Islet of Langerhans (tissue), 1 donor: ENCODE results near the gene XPNPEP2.

ENCODE experiments used
- FAIRE-seq: peaks from one replicate; lab custom pipeline; 2011; peaks lifted over from hg19 to GRCh38; lab: Jason Lieb, UNC

Gene XPNPEP2

DNA sequence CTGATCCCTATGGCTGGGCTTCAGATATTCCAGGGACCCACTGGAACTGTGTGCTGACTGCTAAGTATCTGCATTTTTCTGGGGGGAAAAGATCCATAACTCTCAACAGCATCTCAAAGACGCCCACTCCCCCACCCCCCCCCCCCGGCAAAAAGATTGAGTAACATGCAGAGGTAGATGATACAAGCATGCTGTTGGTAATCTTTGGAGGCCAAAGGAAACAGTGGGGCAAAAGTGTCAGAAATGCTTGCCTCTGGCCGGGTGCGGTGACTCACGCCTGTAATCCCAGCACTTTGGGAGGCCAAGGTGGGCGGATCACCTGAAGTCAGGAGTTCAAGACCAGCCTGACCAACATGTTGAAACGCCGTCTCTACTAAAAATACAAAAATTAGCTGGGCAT, 12.2 kb downstream of the XPNPEP2 start:
- no peak for FAIRE-seq

DNA sequence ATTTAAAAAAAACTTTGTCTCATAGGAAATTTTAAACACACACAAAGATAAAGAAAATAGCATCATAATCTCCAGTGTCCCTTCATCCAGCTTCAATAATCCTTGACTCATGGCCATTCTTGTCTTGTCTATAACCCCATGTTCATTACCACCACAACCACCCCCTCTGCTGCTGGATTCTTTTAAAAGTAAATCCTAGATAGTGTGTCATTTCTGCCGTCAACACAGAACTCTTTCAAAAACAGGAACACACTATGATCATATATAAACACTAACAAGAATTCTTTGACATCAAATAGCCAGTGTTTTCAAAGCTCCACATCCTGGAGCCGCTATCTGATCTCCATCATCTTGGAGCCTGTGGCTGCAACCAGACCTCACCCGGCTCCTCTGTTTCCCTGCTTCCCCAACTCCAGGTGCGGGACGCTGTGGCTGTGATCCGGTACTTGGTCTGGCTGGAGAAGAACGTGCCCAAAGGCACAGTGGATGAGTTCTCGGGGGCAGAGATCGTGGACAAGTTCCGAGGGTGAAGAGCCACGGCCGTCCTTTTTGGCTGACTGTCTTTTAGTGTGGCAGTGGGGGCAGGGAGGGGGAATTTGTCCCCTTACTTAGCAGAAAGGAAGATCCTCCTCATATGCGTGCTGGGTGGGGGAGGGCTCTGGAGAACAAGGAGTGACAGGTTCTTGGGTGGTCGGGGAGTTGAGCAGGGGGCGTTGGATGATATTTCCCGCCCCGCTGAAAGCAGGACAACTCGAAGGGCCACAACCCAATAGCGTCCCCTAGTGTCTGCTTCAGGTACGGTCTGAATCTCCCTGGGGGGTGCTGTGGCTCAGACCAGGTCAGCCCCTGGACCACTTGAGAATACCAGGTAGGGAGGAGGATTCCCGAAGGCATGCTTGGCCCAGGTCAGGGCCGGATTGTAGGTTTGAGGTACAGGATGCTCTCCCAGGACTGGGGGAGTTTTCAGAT, 15.6 kb downstream of the XPNPEP2 start:
- FAIRE-seq, result no peak

DNA sequence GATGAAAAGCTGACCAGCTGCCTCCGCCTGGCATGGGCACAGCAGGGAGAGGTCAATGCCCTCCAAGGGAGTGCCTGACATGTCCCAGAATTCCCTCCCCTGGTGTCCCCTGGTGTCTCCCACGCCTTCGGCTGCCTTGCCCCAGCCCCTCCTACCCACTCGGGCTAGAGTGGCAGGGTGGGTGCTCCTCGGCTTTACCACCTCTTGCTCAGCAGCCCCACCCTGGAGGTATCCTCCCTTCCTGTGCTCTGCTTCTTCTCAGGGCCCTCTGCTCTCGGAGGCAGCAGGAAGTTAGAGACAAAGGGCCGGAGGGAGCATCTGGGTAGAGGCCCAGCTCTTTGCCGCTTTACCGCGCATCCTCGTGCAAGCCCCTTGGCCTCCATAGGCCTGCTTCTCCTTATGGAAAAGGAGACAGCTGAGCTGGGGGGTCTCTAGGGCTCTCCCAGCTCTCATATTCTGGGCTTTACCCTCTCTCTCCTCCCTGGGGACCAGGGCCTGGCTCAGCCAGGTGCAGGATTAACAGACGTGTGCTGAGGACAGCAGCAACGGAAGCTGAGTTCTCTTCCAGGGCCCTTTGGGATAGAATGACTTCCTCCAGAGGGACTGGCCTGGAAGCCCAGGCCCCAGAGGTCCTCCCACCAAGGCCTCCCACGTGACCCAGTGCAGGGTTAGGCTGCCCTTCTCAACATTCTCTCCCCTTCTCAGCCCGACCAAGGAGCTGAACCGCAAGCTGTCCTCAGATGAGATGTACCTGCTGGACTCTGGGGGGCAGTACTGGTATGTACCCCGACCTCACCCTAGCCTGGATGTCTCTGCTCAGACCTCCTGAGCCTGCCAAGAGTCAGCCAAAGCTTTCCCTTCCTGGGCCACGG, 17.2 kb downstream of the XPNPEP2 start:
- no peak for FAIRE-seq

DNA sequence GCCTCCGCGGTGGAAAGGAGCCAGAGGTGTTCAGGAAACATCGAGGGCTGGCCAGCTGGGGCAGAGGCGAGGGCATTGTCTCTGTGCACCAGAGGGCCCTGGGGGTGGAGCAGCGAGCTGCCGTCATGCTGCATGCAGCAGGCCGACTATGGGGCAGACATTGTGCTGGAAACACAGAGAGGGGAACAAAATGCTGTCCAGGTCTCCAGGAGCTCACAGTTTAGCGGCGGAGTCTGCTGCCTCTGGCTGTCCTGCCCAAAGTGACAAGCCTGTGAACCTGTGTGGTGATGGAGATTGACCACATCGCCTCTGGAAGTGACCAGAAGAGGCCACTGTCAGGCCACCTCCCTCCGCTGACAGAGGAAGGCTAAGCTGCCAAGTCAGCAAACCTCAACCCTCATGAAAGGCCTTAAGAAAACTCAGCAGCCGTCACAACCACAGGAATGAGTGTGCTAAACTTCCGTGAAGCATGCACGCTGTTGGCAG, 20.8 kb downstream of the XPNPEP2 start:
- FAIRE-seq, result no peak

DNA sequence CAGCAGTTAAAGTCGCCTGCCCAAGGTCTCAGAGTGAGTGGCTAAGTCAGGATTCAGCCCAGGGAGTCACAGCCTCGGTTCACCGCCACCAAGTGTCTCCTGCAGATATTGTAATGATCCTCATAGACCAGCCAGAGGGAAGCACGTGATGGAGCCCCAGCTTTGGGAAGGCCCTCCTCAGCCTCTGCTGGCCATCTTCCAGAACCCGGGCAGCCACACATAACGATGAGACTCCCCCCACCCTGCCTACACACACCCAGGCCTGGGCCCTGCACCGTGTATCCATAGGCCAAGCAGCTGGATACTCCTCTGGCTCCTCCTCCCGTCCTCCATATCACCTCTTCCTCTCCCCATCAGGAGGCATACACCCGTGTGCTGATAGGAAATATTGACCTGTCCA, 21.4 kb downstream of the XPNPEP2 start:
- FAIRE-seq, result no peak

DNA sequence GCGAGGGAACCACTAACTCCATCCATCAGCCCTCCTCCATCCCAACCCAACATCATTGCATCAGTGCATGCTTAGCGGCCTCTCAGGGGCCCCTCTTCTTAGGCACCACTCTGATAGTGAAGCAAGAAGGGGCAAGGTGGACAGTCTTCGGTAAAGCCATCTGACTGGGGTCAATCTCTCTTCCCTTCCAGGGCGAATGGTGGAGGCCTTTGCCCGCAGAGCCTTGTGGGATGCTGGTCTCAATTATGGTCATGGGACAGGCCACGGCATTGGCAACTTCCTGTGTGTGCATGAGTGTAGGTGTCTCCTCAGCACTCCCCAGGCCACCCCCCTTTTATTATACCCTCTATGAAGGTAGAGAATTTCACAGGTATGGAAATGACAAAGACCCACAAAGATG, 22.2 kb downstream of the XPNPEP2 start:
- FAIRE-seq, result no peak

DNA sequence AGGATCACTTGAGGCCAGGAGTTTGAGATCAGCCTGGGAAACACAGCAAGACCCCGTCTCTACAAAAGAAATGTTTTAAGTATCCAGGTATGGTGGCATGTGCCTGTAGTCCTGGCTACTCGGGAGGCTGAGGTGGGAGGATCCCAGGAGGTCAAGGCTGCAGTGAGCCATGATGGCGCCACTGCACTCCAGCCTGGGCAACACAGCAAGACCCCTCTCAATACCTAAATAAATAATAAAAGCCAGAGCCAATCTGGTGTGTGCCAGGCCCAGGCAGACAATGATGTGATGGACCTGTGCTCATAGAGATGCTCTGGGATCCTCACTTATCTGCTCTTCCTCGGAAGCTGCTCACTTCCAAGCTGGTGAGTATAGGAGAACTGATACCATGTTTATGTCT, 22.8 kb downstream of the XPNPEP2 start:
- FAIRE-seq, result no peak

DNA sequence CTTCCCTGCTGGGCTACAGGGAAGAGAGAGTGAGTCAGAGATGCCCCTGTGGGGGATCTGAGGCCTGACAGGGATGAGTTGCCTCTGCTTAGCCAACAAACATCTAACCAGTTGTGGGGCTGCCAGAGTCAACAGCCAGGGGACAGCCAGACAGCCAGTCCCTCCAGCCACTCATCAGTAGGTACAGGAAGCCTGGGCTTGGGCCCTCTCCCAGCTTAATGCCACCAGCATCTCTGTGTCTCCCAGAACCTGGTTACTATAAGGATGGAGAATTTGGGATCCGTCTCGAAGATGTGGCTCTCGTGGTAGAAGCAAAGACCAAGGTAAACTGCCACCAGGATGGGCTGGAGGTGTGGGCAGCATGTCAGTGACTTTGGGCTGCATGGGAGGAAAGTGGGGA, 23.7 kb downstream of the XPNPEP2 start:
- FAIRE-seq, result no peak

DNA sequence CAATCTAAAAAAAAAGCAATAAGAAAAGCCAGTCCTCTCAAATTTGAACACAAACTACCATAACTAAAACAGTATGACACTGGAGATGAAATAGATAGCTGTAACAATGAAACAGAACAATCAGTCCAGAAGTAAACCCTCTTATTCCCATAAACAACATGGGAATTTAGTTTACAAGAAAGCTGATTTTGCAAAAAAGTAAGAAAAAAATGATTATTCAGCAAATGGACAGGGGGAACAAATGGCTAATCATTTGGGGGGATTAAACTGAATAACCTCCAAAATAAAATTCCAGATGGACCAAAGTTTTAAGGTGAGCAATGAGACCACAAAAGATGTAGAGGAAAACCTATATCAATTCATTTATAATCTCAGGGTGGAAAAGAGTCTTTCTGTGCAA, 24.9 kb downstream of the XPNPEP2 start:
- no peak for FAIRE-seq

DNA sequence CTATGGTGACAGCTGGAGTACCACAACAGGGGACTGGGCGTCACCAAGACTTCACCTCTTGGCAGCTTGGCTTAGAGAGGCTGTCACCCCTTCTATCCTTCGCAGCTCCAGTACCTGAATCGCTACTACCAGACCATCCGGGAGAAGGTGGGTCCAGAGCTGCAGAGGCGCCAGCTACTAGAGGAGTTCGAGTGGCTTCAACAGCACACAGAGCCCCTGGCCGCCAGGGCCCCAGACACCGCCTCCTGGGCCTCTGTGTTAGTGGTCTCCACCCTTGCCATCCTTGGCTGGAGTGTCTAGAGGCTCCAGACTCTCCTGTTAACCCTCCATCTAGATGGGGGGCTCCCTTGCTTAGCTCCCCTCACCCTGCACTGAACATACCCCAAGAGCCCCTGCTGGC, 29.4 kb downstream of the XPNPEP2 start:
- no peak for FAIRE-seq

DNA sequence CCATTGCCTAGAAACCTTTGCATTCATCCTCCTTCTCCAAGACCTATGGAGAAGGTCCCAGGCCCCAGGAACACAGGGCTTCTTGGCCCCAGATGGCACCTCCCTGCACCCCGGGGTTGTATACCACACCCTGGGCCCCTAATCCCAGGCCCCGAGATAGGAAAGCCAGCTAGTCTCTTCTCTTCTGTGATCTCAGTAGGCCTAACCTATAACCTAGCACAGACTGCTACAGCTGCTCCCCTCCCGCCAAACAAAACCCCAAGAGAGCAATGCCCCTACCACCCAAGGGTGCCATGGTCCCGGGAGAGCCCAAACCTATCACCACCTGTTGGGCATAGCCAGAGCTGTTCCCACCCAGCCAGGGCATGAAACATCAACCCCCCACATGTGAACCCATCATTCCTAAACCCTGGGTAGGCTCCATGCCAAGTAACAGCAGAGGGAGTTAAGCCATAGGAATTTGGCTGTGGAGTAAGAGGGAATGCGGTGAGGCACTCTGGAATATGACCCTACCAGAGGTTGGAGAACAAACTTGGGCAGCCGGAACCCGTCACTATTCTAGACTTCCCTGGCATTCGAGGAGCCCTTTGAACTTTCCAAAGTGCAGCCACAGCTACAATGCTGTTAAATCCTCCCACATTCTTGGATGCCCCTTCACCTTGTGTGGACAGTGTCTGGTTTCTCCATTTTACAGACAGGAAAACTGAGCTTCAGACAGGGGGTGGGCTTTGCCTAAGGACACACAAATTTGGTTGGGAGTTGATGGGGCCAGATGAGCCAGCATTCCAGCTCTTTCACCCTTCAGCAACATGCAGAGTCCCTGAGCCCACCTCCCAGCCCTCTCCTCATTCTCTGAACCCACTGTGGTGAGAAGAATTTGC, 30.0 kb downstream of the XPNPEP2 start:
- no peak for FAIRE-seq

DNA sequence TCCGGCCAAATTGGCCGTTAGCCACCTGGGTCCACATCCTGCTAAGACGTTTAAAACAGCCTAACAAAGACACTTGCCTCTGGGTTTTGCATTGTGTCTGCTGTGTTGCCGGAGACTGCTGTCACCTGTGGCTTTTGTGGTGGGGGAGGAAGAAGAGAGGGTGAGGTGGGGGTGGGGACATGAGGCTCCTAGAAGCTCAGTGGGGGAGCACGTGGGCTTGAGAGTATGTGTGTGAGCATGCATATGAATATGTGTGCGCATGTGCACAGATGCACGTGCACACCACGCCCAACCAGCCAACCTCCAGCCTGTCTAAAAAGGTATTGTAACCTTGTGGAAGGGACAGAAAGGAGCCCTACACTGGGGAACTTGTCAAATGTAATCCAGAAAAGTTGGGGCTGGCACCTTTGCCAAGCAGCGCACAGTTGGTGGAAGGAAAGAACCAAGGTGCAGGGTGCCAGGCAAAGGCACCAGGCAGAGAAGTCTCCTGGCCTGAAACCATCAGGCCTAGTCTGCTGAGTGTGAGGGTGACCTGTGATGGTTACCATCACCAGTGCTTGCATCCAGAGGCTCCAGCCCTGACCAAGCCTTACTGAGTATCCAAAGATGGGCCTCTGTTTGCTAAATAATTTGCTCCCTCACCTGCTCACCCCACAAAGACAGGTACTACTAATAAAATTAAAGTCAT, 30.8 kb downstream of the XPNPEP2 start:
- no peak for FAIRE-seq

DNA sequence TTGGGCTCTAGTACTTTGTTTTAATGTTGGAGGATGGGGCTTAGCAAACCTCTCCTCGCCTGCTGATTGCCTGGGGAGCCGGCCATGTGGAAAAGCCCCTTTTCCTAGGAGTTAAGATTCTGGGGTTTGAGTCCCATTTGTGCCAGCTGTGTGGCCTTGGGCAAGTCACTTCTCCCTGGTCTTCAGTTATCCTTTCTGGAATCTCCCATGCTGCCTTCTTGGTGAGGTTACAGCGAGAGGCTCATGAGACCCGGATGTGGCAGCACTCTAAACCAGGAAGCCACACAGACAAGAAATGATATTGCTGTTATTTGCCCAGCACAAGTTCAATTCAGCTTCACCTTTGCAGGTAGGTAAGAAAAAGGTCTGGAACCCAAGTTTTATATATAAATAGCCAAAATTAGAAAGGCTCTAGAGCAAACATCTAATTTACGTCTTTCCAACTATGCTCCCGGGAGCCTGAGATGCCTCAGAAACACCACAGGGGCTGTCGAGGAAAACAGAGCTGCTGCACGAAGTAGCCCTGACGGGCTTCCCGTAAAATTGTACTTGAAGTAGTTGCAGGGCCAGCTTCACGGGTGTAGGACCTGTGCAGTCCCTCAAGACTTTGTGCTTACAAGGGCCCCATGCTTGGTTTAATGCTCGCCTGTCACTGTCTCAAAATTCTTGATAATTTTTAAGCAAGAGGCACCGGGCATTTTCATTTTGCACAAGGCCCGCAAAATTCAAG, 32.7 kb downstream of the XPNPEP2 start:
- FAIRE-seq, result no peak

DNA sequence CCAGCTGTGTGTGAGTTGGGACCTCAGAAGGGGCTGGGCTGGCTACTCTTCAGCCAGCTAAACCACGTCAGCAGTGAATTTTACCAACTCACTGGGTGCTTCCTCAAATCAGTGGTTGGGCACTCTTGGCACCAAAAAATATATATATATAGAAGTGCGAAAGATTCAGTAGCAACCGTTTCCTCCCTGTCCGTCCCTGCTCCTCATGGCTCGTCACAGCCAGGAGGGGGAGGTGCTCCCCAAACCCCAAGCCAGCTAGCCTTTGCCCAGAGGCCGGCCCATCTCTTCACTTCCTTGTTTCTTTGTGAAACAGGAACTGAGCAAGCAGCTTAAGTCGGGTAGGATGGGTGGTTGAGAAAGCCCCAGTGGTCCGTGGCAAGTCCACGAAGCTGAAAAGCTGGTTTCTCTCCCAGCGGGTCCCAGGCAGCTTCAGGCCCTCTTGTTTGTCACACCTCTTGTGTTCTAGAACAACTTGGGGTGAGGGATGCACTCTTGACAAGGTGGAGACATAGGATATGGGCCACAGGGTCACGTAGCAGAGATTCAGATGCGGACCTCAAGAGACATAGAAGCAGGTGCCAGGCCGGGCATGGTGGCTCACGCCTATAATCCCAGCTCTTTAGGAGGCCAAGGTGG, 34.1 kb downstream of the XPNPEP2 start:
- no peak for FAIRE-seq

DNA sequence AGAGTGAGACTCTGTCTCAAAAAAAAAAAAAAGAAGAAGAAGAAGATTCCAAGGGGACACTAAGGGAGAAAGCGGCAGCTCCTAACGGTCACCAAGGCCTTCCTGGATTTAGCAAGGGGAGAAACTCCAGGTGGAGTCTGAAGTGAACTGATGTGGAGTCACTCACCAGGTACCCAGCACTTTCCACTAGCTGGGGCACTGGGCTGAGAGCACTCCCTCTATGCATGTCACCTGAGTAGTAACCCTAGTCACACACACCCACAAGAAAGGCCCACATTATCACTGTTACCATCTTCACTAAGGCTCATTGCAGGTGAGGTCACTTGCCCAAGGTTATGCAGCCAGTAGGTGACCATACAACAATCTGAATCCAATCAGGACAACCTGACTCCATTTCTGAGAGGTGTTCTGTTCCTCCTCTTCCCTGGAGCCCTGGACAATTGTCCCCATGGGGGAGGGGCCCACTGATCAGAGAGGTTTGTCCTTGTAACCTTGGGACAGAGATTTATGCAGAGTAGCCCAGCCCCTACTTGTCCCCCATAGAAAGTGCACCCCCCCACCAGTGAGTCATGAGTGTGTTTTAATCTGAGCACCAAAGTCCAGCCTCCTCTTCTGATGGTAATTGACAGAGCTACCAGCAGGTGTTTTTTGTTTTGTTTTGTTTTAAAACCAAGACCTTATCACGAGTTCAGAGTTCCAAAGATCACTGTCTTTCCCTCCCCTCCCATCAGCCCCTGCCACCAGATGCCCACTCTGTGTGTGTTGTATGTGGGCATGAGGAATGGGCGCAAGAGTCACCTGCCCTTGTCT, 35.1 kb downstream of the XPNPEP2 start:
- no peak for FAIRE-seq

DNA sequence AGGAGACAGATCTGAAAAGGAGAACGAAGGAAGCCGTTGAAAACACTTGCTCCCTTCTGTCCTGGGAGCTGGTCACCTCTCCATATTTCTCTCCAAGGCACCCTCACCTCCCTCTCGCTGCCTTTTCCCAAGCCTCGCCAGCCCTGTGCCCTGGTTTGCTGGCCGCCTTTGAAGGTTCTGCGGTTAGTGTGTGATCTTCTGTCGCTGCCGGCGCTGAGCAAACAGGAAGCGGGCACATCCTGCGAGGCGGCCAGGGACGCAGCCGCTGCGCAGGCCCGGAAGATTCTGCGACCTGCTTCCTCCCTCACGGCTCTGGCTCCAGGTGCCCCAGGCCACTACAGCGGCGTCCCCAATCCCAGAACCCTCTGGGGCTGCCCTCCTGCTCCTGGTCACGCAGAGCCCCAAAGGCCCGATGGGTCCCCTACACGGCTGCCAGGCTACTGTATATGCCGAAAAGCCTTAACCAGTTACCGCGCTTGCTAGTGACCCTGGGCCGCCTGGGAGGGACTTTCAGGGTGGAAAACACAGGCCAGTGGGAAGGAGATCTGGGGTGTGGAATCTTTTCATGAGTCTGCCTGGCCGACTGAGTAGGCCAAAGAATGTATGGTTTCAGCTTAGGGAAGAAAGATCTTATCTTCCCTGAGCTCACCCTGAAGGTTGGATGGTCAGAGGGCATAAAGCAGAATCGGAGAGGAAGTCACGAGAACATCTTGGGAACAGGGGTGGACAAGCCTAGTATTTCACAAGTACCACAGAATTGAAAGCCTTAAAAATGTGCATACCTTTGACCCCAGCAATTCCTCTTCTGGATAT, 38.6 kb downstream of the XPNPEP2 start:
- no peak for FAIRE-seq

DNA sequence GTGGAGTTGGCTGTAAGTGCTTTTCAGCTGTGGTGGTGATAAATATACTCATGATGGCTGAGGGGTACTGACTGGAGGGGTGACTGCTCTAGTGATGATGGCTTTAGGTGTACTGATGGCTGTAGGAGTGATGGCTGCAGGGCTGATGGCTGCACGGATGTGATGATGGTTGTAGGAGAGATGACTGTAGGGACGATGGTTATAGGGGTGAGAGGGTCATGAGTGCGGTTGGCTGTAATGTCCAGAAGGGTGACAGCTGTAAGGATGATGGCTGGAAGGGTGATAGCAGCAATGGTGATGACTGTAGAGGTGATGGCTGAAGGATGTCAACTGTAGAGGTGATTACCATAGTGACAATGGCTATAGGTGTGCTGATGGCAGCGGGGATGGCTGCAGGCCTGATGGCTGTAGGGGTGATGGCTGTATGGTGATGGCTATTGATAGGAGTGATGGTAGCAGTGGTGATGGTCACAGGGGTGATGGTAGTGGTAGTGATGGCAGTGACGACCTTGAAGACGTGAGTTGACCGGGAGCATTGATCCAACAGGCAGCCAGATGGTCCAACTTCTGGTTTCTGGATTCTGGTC, 40.4 kb downstream of the XPNPEP2 start:
- FAIRE-seq, result no peak

DNA sequence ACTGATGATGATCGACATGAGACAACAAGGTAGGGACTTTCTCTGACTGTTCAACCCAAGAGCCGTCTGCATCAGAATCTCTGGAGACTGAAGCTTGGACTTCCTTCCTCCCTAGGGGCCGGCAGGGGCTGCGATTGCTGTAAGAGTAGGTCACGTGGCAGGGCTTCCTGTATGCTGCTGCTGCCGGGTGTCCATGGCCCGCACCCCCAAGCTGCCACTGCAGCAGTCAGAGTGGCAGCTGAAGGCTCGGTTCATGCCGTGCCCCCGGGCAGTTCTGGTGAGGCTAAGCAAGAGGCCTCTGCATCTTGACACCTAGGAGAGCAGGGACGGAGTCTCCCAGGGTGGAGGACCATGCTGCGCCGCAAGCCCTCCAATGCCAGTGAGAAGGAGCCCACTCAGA, 41.0 kb downstream of the XPNPEP2 start, which contains the start of gene SASH3:
Gene SASH3 (plus strand): TSS at position 203 of the 400 bp plus-strand sequence. CDS start 149 bp downstream, at position 352.
- FAIRE-seq, result no peak
